NCI-H82 treated with DMSO at 0.1 percent for 48 hours (cell line): ENCODE data around the gene TIMM44.

Experiments used
- DNase-seq: peaks from one replicate; lab custom pipeline; 2025; ENCODE audit not compliant: unreplicated experiment; lab: John Stamatoyannopoulos, UW

Gene TIMM44

GRCh38 chr19:7915250-7916102 lies 28.0 kb downstream of the TIMM44 start:
- no peak for DNase-seq

GRCh38 chr19:7914598-7915045 lies 28.8 kb downstream of the TIMM44 start, which contains the start of gene TGFBR3L:
Gene TGFBR3L, plus strand, starts transcription at chr19:7914830.
- DNase-seq, result no peak

- DNase-seq, result no peak
Measured at GRCh38 chr19:7914099-7914498, 29.4 kb downstream of the TIMM44 start.

GRCh38 chr19:7913652-7914051 lies 29.8 kb downstream of the TIMM44 start:
- no peak for DNase-seq

- DNase-seq, result no peak
Measured at GRCh38 chr19:7912697-7913564, 30.5 kb downstream of the TIMM44 start.

- DNase-seq, result no peak
Measured at GRCh38 chr19:7912144-7912696, 31.2 kb downstream of the TIMM44 start.

- DNase-seq, result no peak
Measured at GRCh38 chr19:7911508-7912143, 31.8 kb downstream of the TIMM44 start.

- DNase-seq, result no peak
Measured at GRCh38 chr19:7910321-7911161, 32.9 kb downstream of the TIMM44 start.

- no peak for DNase-seq
Measured at GRCh38 chr19:7909471-7910067, 33.9 kb downstream of the TIMM44 start.

- DNase-seq, result no peak
Measured at GRCh38 chr19:7908742-7909461, 34.6 kb downstream of the TIMM44 start.

GRCh38 chr19:7908078-7908699 lies 35.3 kb downstream of the TIMM44 start:
- no peak for DNase-seq

GRCh38 chr19:7907544-7907943 lies 35.9 kb downstream of the TIMM44 start:
- DNase-seq, result no peak

GRCh38 chr19:7907122-7907521 lies 36.3 kb downstream of the TIMM44 start:
- no peak for DNase-seq

- no peak for DNase-seq
Measured at GRCh38 chr19:7905859-7906258, 37.6 kb downstream of the TIMM44 start.

GRCh38 chr19:7905268-7905667 lies 38.2 kb downstream of the TIMM44 start:
- no peak for DNase-seq

- DNase-seq, result no peak
Measured at GRCh38 chr19:7904074-7905020, 39.1 kb downstream of the TIMM44 start.

- DNase-seq, result peak; percentile 97
Measured at GRCh38 chr19:7903244-7904073, 40.0 kb downstream of the TIMM44 start, which contains the start of gene MAP2K7. Gene MAP2K7, plus strand, starts transcription at chr19:7903877. Its CDS starts 68 bp downstream, at chr19:7903945.
